Heart right ventricle (tissue), 16 donors: Measurements from ENCODE around the gene CALCOCO2. TPM values are rescaled to one million over a fixed set of nuclear protein-coding genes. Genes with fewer than 3 reads are reported as not detected.
A peak's percentile ranks its signal among the peaks of the same experiment; 100 is the strongest.
"Not testable (repeated sequence)": the region's sequence is repeated elsewhere in the genome, so short reads cannot be mapped to it uniquely, and the experiment has no call there.

Experiments
- ATAC-seq, 8 donors: fragments of 200-7000 bp; cut with Tn5 transposase; one replicate each; pipeline ENCODE4 v1.9.1; 2020; ENCODE audit warnings: mild to moderate bottlenecking in 8 of 8, moderate library complexity in 8 of 8, moderate number of reproducible peaks in 1 of 8
- DNase-seq, 2 donors: peaks; one replicate each; pipeline ENCODE4 v3.0.0-alpha.2; 2020
- H3K27ac ChIP-seq, 10 donors: fragments of 200-600 bp; sonication (generic) in 2 of 10; one replicate each; pipeline versions ENCODE4 v1.5.0 to v1.8.0; 2020 to 2022; ENCODE audit warnings: mild to moderate bottlenecking in 3 of 10
- H3K27me3 ChIP-seq, 7 donors: fragments of 200-600 bp; one replicate each; pipeline ENCODE4 v1.8.0; 2021 to 2022; ENCODE audit warnings: mild to moderate bottlenecking in 2 of 7
- H3K36me3 ChIP-seq, 9 donors: fragments of 200-600 bp; sonication (generic) in 1 of 9; one replicate each; pipeline versions ENCODE4 v1.5.0 to v1.8.0; 2020 to 2022; ENCODE audit warnings: mild to moderate bottlenecking in 2 of 9
- H3K4me1 ChIP-seq, 9 donors: fragments of 200-600 bp; sonication (generic) in 1 of 9; one replicate each; pipeline versions ENCODE4 v1.5.0 to v1.8.0; 2020 to 2022; ENCODE audit warnings: mild to moderate bottlenecking in 4 of 9
- H3K4me3 ChIP-seq, 10 donors: fragments of 200-600 bp; sonication (generic) in 2 of 10; one replicate each; pipeline versions ENCODE4 v1.5.0 to v1.8.0; 2020 to 2022; ENCODE audit warnings: mild to moderate bottlenecking in 7 of 10, moderate library complexity in 2 of 10
- H3K9me3 ChIP-seq, 11 donors: fragments of 200-600 bp in 10 of 11; sonication (generic) in 2 of 11; one replicate each; pipeline versions ENCODE4 v1.5.0 to v1.8.0; 2013 to 2022; ENCODE audit warnings: mild to moderate bottlenecking in 2 of 11, control low read depth in 1 of 11, moderate library complexity in 1 of 11
- WGBS, 2 donors: extraction: QIAGEN DNeasy Blood & Tissue Kit; methylation state at CpG; one replicate each; pipeline ENCODE4 v1.1.7; 2013; ENCODE audit warnings: inconsistent platforms in 1 of 2; 5-methylcytosine and 5-hydroxymethylcytosine counted together
- intact Hi-C, 10 donors: fragments of 100-400 bp; cut with DNase I; formaldehyde crosslinking; loops; one replicate each; pipeline versions ENCODE4 v1.11.1 to v1.14.2; 2022
- polyA plus RNA-seq, 2 donors: library from polyadenylated mRNA; stranded (reverse); fragments of 200-250 nt; gene quantifications; one replicate each; pipeline ENCODE4 v1.2.3, GENCODE V29; 2013
- total RNA-seq, 10 donors: library from RNA; stranded (reverse); fragmentation: NEBNext Ultra II Directional in 3 of 10; extraction: Animal tissue kit (Norgen Biotek cat#: 25700) in 3 of 10; gene quantifications; one replicate each; pipeline versions ENCODE4 v1.2.1 to v1.2.4, GENCODE V29; 2021 to 2023
- TF ChIP-seq, protein P1 (sequence below), 9 donors: fragments of 200-600 bp; sonication (generic) in 2 of 9; IDR thresholded peaks; one replicate each; pipeline versions ENCODE4 v1.5.0 to v1.8.0; 2021 to 2022; ENCODE audit warnings: antibody characterized with exemption in 9 of 9, mild to moderate bottlenecking in 5 of 9, moderate library complexity in 1 of 9
- donor health status: Arrhythmogenic right ventricular cardiomyopathy.
- donor health status: ischemic (EF 13 %, LVEDD 7.1; RV severe dilation, severe dysfunction).
- donor health status: healthy with polysubstance abuse.
- donor health status: DM: no; HTN: yes; CAD: no.
- donor health status: DM: no; HTN: no; CAD: no.
- donor health status: ischemic (EF 25% LVEDD 6.9; RV normal size, moderate dysfunction).
- donor health status: ischemic (EF 25% LVEDD 5.7; RV mildly dilated, moderate dysfunction).
- donor health status: healthy.
- donor health status: DM: yes; HTN: yes; CAD: no.
- donor health status: Ischemic cardiomyopathy.
- donor health status: ischemic (EF 35%, LVEDD 5.7; RV mildly dilated, moderate dysfunction).
- donor health status: nonischemic (EF 11% LVEDD 7.7; RV severe dilation, severe dysfunction).
- donor health status: DM: yes; HTN: yes; CAD: no.
- donor health status: PGD.
- donor health status: ischemic (EF 29% LVEDD 5.4; RV normal size, mild dysfunction).
- donor health status: nonischemic (EF 23%, LVEDD 6.1; RV moderate dilation, normal function).

Gene CALCOCO2
- total and polyA plus RNA-seq, 12 donors: 79.7 to 412 (median 247) TPM

DNA sequence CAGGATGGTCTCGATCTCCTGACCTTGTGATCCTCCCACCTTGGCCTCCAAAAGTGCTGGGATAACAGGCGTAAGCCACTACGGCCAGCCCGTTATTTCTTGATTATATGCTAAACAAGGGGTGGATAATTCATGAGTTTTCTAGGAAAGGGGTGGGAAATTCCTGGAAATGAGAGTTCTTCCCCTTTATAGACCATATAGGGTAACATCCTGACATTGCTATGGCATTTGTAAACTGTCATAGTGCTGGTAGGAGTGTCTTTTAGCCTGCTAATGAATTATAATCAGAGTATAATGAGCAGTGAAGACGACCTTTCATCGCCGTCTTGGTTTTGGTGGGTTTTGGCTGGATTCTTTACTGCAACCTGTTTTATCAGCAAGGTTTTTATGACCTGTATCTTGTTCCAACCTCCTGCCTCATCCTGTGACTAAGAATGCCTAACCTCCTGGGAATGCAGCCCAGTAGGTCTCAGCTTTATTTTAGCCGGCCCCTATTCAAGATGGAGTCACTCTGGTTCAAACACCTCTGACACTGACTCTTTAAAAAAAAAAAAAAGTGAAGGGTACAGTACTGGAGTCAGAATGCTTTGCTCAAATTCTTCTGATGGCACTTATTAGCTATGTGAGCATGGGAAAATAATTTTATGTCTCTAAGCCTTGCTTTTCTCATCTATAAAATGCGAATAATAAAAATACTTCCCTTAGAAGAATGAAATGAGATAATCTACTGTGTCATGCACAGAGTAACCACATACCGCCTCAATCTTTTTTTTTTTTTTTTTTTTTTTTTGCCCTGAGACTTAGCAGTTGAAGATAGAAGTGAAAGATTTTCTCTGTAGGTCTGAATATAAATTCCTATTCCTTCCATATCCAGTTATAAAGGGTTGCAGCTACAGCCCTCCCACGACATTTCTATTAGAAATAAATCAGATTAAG lies 5.1 kb upstream of the CALCOCO2 start:
- peaks cover 0 to 5% (median 4%) of the 10 kb centered on the region in 9 donors for H3K4me1 ChIP-seq
- intact Hi-C loops: no loop called here
- TF ChIP-seq, protein P1, sequence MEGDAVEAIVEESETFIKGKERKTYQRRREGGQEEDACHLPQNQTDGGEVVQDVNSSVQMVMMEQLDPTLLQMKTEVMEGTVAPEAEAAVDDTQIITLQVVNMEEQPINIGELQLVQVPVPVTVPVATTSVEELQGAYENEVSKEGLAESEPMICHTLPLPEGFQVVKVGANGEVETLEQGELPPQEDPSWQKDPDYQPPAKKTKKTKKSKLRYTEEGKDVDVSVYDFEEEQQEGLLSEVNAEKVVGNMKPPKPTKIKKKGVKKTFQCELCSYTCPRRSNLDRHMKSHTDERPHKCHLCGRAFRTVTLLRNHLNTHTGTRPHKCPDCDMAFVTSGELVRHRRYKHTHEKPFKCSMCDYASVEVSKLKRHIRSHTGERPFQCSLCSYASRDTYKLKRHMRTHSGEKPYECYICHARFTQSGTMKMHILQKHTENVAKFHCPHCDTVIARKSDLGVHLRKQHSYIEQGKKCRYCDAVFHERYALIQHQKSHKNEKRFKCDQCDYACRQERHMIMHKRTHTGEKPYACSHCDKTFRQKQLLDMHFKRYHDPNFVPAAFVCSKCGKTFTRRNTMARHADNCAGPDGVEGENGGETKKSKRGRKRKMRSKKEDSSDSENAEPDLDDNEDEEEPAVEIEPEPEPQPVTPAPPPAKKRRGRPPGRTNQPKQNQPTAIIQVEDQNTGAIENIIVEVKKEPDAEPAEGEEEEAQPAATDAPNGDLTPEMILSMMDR (IDR thresholded peaks at IDR 0.05): no peak

GRCh38 chr17:48831549-48831883 lies 681 bp downstream of the CALCOCO2 start:
- DNase-seq (no peak), ATAC-seq (no peak)
- peak overlapping the region; percentile 93 to 100 (median 96) for H3K27ac ChIP-seq
- TF ChIP-seq, protein P1 (IDR thresholded peaks at IDR 0.05): no peak
- intact Hi-C loops: loop anchor here in 3 of 10 donors (5.0 to 10.0 kb wide), 2 partner anchors 41 to 797 kb away; partner anchors contain the start of gene COPZ2 (in 1 of the 3)
- H3K9me3 ChIP-seq: no peaks in the 10 kb centered on the region
- peaks cover 0 to 15% (median 0%) of the 10 kb centered on the region in 9 donors for H3K36me3 ChIP-seq
- H3K4me1 ChIP-seq: peaks cover 19 to 56% (median 49%) of the 10 kb centered on the region in 9 donors
- H3K4me3 ChIP-seq: peak overlapping the region; percentile 50 to 97 (median 74)
- H3K27me3 ChIP-seq: no peaks in the 10 kb centered on the region
- 1 to 5% methylated on average over 8 of the region's 8 CpGs for WGBS, 2 donors

More for the DNA sequence above, 5.1 kb upstream of the CALCOCO2 start:
- Histone ChIP-seq H3K27me3 (peaks cover 0 to 10% (median 0%) of the 10 kb centered on the region in 7 donors), H3K27ac (no peak overlapping the region), H3K9me3 (no peaks in the 10 kb centered on the region), H3K4me3 (no peak overlapping the region), H3K36me3 (no peaks in the 10 kb centered on the region)
- DNase-seq (no peak), ATAC-seq (no peak)
- WGBS, 2 donors: 75 to 77% methylated on average over 11 of the region's 11 CpGs

DNA sequence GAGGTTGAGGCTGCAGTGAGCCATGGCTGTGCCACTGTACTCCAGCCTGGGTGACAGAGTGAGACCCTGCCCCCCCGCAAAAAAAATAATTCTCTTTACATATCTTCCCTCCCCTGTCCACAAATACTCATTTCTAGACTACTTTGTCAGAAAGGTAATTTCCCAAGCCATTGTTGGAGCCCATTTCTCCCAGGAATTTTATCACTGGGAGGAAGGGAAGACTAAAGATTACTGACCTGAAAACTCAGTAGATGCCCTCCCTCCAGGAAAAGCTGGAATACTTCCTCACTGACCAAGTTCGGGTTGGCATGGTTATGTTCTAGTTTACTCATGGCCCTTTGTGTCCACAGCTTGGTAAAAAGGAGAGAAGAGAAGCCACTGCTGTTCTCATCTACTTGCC lies 4.1 kb downstream of the CALCOCO2 start:
- TF ChIP-seq, protein P1 (IDR thresholded peaks at IDR 0.05): no peak
- Histone ChIP-seq H3K27ac (peak overlapping the region in 6 of 10 donors; percentile 2 to 94 (median 33)), H3K27me3 (no peaks in the 10 kb centered on the region), H3K36me3 (peaks cover 0 to 21% (median 0%) of the 10 kb centered on the region in 9 donors), H3K4me1 (peaks cover 19 to 90% (median 80%) of the 10 kb centered on the region in 9 donors), H3K9me3 (no peaks in the 10 kb centered on the region), H3K4me3 (no peak overlapping the region)
- no peak for DNase-seq
- intact Hi-C loops: loop anchor here in 3 of 10 donors (5.0 to 10.0 kb wide), 2 partner anchors 37 to 800 kb away; partner anchors contain the start of gene COPZ2 (in 1 of the 3)
- no peak for ATAC-seq
- 70 to 75% methylated on average over 2 of the region's 2 CpGs for WGBS, 2 donors

DNA sequence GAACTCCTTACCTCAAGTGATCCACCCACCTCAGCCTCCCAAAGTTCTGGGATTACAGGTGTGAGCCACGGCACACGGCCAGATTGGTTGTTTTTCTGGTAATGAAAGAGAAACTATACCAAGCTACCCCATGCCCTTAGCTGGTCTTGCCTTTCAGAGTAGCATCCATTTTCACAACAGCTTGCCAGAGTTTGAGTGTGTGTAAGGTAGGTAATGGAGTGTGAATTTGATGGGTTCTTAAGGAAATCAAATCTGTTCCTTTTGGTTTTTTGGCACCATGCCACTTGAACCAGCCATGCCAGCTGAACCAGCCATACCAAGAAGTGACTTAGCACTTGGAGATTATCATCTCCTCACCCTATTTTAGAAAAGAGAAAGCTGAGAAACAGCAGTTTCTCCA lies 5.1 kb downstream of the CALCOCO2 start:
- Histone ChIP-seq H3K4me3 (no peak overlapping the region), H3K4me1 (peaks cover 23 to 95% (median 90%) of the 10 kb centered on the region in 9 donors), H3K27me3 (no peaks in the 10 kb centered on the region), H3K36me3 (peaks cover 0 to 21% (median 0%) of the 10 kb centered on the region in 9 donors), H3K9me3 (no peaks in the 10 kb centered on the region), H3K27ac (peak overlapping the region in 5 of 10 donors; percentile 23 to 94 (median 28))
- TF ChIP-seq, protein P1 (IDR thresholded peaks at IDR 0.05): no peak
- no peak for ATAC-seq
- DNase-seq: no peak
- WGBS, 2 donors: 99 to 100% methylated on average over 2 of the region's 2 CpGs
- intact Hi-C loops: loop anchor here in 1 of 10 donors (10.0 kb wide), 1 partner anchor 801 kb away; the partner anchor contains the start of gene COPZ2

DNA sequence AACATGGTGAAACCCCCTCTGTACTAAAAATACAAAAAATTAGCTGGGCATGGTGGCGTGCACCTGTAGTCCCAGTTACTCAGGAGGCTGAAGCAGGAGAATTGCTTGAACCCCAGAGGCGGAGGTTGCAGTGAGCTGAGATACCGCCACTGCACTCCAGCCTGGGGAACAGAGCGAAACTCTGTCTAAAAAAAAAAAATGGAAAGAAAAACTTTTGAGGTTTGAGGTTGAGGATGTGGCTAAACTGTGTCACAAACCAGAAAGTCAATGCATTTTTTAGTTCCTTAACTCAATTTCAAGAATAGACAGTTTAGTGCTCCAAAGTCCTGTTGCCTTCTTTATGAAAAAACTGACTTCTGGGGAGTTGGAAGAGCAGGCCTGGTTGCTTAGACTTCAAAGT lies 6.6 kb downstream of the CALCOCO2 start:
- DNase-seq, ATAC-seq, H3K9me3 ChIP-seq, H3K27me3 ChIP-seq: not testable (repeated sequence)
- Histone ChIP-seq H3K4me3 (peak overlapping the region in 1 of 10 donors; percentile 6), H3K36me3 (peaks cover 0 to 28% (median 3%) of the 10 kb centered on the region in 9 donors), H3K27ac (peak overlapping the region in 4 of 10 donors; percentile 32 to 52 (median 35)), H3K4me1 (peaks cover 24 to 100% (median 95%) of the 10 kb centered on the region in 9 donors)
- 81 to 90% methylated on average over 4 of the region's 4 CpGs for WGBS, 2 donors
- intact Hi-C loops: loop anchor here in 1 of 10 donors (10.0 kb wide), 1 partner anchor 803 kb away; the partner anchor contains the start of gene COPZ2
